ENCODE measurements around the gene HVCN1. TPM values are rescaled to one million over a fixed set of nuclear protein-coding genes. Genes with fewer than 3 reads are reported as not detected.

The HVCN1 gene
- 2.3 and 3.5 TPM in 2 replicates for total RNA-seq

GRCh38 chr12:110688446-110689280 is at the start of gene HVCN1:
TSS of gene HVCN1 (minus strand) at chr12:110689115. CDS start at chr12:110683245, 5,870 bp downstream.

GRCh38 chr12:110613771-110614684 is 74.9 kb downstream of the HVCN1 start, which contains the start of gene TCTN1:
TSS of gene TCTN1 (plus strand) at chr12:110614129. CDS start at chr12:110614183, 54 bp downstream.

Other genes with a start within 250 kb of the HVCN1 start
- 306 and 650 TPM in 2 replicates for gene ARPC3, start 238.8 kb downstream of the HVCN1 start, total RNA-seq
- 7.2 and 16.0 TPM in 2 replicates for gene GPN3, start 220.9 kb downstream of the HVCN1 start, total RNA-seq
- 9.0 and 21.2 TPM in 2 replicates for gene FAM216A, start 220.3 kb downstream of the HVCN1 start, total RNA-seq
- gene VPS29, start 187.0 kb downstream of the HVCN1 start, total RNA-seq: 64.5 and 103 TPM in 2 replicates
- gene RAD9B, start 186.8 kb downstream of the HVCN1 start, total RNA-seq: 0.16 and 0.25 TPM in 2 replicates
- 7.2 and 9.6 TPM in 2 replicates for gene PPTC7, start 105.8 kb downstream of the HVCN1 start, total RNA-seq
- gene TCTN1, start 75.0 kb downstream of the HVCN1 start, total RNA-seq: 23.0 and 41.2 TPM in 2 replicates
- 51.5 and 92.9 TPM in 2 replicates for gene PPP1CC, start 53.8 kb upstream of the HVCN1 start, total RNA-seq
- not detected in 2 replicates for gene CCDC63, start 157.9 kb upstream of the HVCN1 start, total RNA-seq
- gene MYL2, start 231.5 kb upstream of the HVCN1 start, total RNA-seq: not detected in 2 replicates

All from mesangial cell (primary cell).